NB4 (cell line): ENCODE measurements around the gene NAA80.
A peak's percentile ranks its signal among the peaks of the same experiment; 100 is the strongest.

Source experiments
- CTCF ChIP-seq: IDR thresholded peaks from one replicate; pipeline ENCODE4 v1.5.1; 2012; ENCODE audit warnings: low read depth, low read length
- MYC ChIP-seq: IDR thresholded peaks from 2 replicates; pipeline ENCODE4 v1.6.1; 2011; ENCODE audit warnings: low read depth, low read length
- POLR2A ChIP-seq: IDR thresholded peaks from 2 replicates; pipeline ENCODE4 v1.6.1; 2011; ENCODE audit warnings: mild to moderate bottlenecking; ENCODE audit not compliant: insufficient read length; ENCODE audit errors: extremely low read depth
- TF ChIP-seq, protein P1 (sequence below): IDR thresholded peaks from 2 replicates; pipeline ENCODE4 v1.6.1; 2011; ENCODE audit warnings: low read depth, low read length

- TF ChIP-seq CTCF: no peak
- TF ChIP-seq MYC: no peak
- no peak for TF ChIP-seq POLR2A
- TF ChIP-seq, protein P1, sequence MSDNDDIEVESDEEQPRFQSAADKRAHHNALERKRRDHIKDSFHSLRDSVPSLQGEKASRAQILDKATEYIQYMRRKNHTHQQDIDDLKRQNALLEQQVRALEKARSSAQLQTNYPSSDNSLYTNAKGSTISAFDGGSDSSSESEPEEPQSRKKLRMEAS: peak; percentile 47; the same call in 1 of the 2 replicates
Measured at GRCh38 chr3:50320853-50321335, 21.7 kb upstream of the NAA80 start.
